Activated CD8-positive, alpha-beta memory T cell treated with anti-CD3 and anti-CD28 coated beads for 36 hours (primary cell): ENCODE data around the gene RMND5B. TPM values are rescaled to one million over a fixed set of nuclear protein-coding genes. Genes with fewer than 3 reads are reported as not detected.

ENCODE experiments used
- CTCF ChIA-PET: fragments of 350-600 bp; sonication (Branson Sonifier 250); formaldehyde crosslinking; loops from one replicate; lab custom pipeline; 2021; ENCODE audit warnings: antibody characterized with exemption; lab: Charles Lee
- POLR2A ChIA-PET: fragments of 350-600 bp; sonication (Branson Sonifier 250); formaldehyde crosslinking; loops from one replicate; lab custom pipeline; 2021; ENCODE audit warnings: antibody characterized with exemption; lab: Charles Lee
- total RNA-seq, 2 experiments: library from RNA; stranded (reverse); gene quantifications; one replicate each; pipeline ENCODE4 v1.2.3, GENCODE V29; 2021

Gene RMND5B
- total RNA-seq, 2 experiments from 2014 or later: 28.0 to 28.8 TPM

DNA sequence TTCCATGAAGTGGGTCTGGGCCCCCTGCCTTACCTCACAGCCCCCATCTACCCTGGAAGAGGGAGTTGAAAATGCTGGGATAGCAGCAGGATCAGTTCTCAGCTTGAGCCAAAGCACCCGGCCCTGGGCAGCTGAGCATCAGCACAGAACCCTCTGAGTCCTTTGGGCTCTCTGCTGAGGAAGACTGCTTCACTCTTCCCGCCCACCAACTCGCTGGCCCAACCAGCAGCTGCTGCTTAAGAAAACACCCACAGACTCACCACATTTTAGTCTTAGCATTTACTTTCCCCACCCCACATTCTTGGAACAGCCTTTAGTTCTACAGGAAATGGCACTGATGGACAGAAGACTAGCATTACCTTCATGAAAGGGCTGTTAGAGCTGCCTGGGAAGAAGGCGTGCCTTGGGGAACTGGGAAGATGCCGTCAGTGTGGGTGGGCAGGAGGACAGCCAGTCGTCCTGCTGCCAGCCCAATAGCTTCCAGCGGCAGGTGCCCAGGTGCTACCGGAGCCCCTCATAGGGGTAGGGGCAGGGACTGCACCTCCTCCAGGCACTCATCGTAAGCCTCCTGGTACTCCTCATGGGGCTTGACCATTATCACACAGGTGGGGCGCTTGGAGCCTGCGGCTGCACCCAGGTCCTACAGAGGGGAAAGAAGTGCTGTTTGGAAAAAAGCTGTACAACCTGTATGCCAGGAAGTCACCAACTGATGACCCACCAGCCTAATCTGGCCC, 18.6 kb downstream of the RMND5B start:
- ChIA-PET POLR2A (interaction anchor here (0.7 to 1.2 kb wide), 2 partner anchors 11 to 16 kb away, joined by 3 read pairs; no protein-coding TSS in a partner anchor), CTCF (interaction anchor here (1.6 to 2.6 kb wide), 4 partner anchors 12 to 73 kb away, joined by 3 to 12 read pairs (median 10); no protein-coding TSS in a partner anchor)

GRCh38 chr5:178150977-178151734, 20.3 kb downstream of the RMND5B start:
- CTCF ChIA-PET: interaction anchor here (0.6 to 2.3 kb wide), 2 partner anchors 14 to 34 kb away, joined by 4 to 9 read pairs; no protein-coding TSS in a partner anchor
- POLR2A ChIA-PET: no interaction called here

- CTCF ChIA-PET: interaction anchor here (0.6 to 6.4 kb wide), 5 partner anchors 11 to 97 kb away, joined by 3 to 31 read pairs (median 4); no protein-coding TSS in a partner anchor
- POLR2A ChIA-PET: interaction anchor here (1.2 to 1.6 kb wide), 4 partner anchors 36 to 54 kb away, joined by 3 to 11 read pairs (median 4); partner anchors contain the start of gene HNRNPAB
Measured at GRCh38 chr5:178152491-178153444, 22.0 kb downstream of the RMND5B start.

- POLR2A ChIA-PET: interaction anchor here (0.7 to 1.6 kb wide), 5 partner anchors 13 to 53 kb away, joined by 3 to 11 read pairs (median 4); partner anchors contain the start of genes HNRNPAB and RMND5B
- CTCF ChIA-PET: interaction anchor here (1.2 to 6.4 kb wide), 3 partner anchors 10 to 78 kb away, joined by 4 to 31 read pairs (median 5); no protein-coding TSS in a partner anchor
Measured at GRCh38 chr5:178153530-178154340, 22.9 kb downstream of the RMND5B start, which contains the start of gene NHP2. TSS of gene NHP2 (minus strand) at chr5:178153885. CDS start at chr5:178153817, 68 bp downstream.

GRCh38 chr5:178155065-178155464, 24.3 kb downstream of the RMND5B start:
- ChIA-PET CTCF (interaction anchor here (0.9 to 6.4 kb wide), 4 partner anchors 9 to 80 kb away, joined by 3 to 31 read pairs (median 8); no protein-coding TSS in a partner anchor), POLR2A (no interaction called here)

DNA sequence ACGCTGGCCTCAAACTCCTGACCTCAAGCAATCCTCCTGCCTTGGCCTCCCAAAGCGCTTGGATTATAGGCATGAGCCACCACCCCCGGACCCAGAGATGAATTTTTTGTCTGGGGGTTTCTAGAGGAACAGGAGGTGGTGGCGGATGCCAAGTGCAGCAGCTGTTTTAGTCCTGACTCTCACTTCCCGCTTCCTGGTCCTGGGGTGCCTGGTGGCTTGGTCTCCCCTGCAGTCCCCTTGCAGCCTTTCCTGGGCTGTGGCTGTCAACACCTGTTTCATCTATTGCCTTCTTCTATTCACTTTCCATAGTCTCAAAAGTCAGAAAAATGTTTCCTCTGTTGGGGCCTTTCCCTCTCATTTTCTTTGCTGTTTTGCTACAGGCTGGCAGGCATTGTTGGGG, 29.4 kb downstream of the RMND5B start:
- CTCF ChIA-PET: no interaction called here

GRCh38 chr5:178162481-178162880, 31.7 kb downstream of the RMND5B start:
- CTCF ChIA-PET: interaction anchor here (0.6 to 3.0 kb wide), 5 partner anchors 13 to 86 kb away, joined by 3 to 33 read pairs (median 3); no protein-coding TSS in a partner anchor
- POLR2A ChIA-PET: no interaction called here

More for the DNA sequence above, 29.4 kb downstream of the RMND5B start:
- POLR2A ChIA-PET: no interaction called here

GRCh38 chr5:178163772-178164735, 33.2 kb downstream of the RMND5B start:
- POLR2A ChIA-PET: no interaction called here

GRCh38 chr5:178165581-178165980, 34.8 kb downstream of the RMND5B start:
- ChIA-PET CTCF (no interaction called here), POLR2A (no interaction called here)

More at GRCh38 chr5:178163772-178164735, 33.2 kb downstream of the RMND5B start:
- CTCF ChIA-PET: interaction anchor here (0.7 to 3.0 kb wide), 6 partner anchors 11 to 1669 kb away, joined by 3 to 33 read pairs (median 4); partner anchors contain the start of gene NHP2

DNA sequence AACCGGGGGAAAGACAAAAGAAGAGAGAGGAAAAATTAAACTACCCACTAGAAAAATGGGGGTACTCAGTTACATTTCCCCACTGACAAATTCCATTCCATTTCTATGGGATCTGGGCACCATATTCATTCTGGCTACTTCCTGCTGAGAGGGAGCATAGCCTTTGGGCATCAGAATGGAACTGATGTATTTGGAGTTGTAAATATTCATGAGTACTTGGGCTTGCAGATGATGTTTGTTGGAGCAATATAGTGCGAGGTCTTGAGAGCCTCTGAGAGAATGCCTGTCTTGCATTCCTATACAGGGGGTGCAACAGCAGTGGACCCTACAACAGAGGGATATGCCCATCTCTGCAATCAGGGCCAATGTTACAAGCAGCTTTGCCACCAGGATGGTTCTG, 39.6 kb downstream of the RMND5B start:
- ChIA-PET POLR2A (no interaction called here), CTCF (no interaction called here)

- ChIA-PET POLR2A (no interaction called here), CTCF (interaction anchor here (1.1 kb wide), 1 partner anchor 97 kb away, joined by 4 read pairs; no protein-coding TSS in a partner anchor)
Measured at GRCh38 chr5:178174456-178174855, 43.6 kb downstream of the RMND5B start.

DNA sequence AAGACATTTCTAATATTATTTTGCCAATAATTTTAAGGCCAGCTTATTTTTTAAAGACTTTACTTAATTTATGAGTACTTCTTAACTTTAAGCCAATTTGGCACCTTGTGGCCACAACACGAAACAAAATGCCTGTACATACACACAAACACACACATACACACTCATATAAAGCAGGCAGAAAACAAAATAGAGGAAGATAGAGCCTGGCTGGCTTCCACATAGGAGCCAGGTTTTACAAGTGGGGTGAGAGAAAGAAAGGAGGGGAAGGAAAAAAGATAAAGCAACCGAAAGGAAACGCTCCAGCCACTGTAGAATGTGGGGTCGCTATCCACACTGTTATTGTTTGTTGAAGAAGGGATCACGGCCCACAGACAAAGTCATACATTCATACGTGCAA, 46.0 kb downstream of the RMND5B start:
- ChIA-PET CTCF (no interaction called here), POLR2A (no interaction called here)

DNA sequence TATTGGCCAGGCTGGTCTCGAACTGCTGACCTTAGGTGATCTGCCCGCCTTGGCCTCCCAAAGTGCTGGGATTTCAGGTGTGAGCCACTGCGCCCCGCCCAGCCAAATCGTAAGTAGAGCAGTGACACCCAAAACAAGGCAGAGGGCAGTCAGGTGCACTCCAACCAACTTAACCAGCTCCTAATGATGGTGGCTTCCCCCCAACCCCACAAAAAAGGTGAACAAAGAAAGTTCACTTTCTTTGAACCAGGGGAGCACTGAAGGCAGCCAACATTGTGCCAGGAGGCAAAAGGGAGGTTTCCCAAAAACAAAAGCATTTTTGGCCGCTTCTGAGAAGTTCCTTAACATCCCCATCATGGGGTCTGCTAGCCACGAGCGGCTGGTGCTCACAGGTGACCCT, 46.8 kb downstream of the RMND5B start:
- ChIA-PET POLR2A (no interaction called here), CTCF (no interaction called here)

DNA sequence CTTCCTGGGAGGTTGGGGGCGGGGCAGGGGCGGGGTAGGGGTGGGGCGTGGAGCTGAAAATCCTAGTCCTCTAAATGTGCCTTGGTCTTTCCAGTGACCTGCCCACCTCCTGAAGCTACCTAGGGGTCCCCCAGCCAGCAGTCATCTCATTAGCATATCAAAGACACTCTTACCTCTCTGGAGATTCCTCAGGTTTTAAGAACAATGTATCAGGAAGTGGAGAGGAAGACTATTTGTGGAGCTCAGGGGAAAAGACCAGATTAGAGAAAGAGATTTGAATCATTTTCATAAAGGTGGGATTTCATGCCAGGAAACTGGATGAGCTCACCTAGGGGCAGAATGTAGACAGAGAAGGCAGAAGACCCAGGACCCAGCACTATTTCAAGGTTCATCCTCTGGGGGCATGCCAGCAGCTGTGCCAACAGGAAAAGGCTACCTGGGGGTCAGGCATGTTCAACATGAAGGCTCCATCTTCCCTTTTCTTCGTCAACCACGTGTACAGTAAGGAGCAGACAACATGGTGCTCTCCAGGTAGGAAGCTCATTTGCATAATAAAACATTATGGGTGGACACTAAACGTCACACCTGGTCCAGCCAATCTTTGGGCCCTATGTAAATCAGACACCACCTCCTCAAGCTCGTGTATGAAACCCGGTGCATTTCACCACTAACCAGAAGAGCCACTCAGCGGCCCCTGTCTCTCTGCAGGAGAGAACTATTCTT, 49.5 kb downstream of the RMND5B start:
- ChIA-PET CTCF (interaction anchor here (1.0 kb wide), 1 partner anchor 105 kb away, joined by 3 read pairs; no protein-coding TSS in a partner anchor), POLR2A (no interaction called here)

- CTCF ChIA-PET: interaction anchor here (0.9 kb wide), 1 partner anchor 106 kb away, joined by 3 read pairs; no protein-coding TSS in a partner anchor
- POLR2A ChIA-PET: no interaction called here
Measured at GRCh38 chr5:178182158-178182876, 51.5 kb downstream of the RMND5B start.
